Limb (tissue), 2 donors: Measurements from ENCODE around the gene SKIDA1.

Source experiments
- DNase-seq, 2 donors: peaks; one replicate each; pipeline ENCODE4 v3.0.0-alpha.2; 2016; ENCODE audit errors: extremely low spot score in 2 of 2

Gene SKIDA1

DNA sequence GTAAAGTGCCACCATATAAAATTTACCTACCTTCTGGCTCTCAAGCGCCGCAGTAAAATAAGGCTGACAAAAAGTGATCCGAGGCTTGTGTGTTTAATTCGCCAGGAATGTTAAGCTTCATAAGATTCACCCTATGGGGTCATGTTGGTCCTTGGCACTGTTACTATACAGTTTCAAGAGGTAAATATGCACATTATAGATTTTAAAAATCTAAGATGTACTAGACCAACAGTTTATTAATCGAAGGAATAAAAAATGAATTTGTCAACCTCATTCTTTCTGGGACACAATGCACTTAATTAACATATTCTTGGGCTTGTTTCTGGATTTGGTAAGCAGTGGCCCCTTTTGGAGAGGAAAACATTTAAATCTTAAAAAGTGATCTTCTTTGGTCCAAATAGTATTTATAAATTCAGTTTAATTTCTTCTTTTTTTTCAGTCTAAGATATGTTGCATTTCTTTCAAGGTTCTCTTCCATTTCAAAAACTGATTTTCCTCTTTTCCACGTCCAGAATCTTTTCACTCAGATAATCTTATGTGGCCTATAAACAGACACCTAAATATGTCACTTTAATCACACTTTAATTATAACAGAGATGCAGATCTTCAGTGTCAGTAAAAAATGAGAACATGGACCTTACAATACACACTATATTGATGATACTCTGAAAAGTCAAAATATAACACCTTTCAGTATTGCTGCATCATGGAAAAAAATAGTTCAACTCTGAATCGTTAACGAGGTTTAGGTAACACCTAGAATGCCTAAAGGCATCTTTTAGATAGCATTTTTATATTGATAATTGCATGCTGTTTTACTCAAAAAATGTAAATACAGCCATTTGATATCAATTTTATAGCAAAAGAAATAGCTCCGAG, 3.8 kb upstream of the SKIDA1 start:
- peak; percentile 10 to 43 for DNase-seq

DNA sequence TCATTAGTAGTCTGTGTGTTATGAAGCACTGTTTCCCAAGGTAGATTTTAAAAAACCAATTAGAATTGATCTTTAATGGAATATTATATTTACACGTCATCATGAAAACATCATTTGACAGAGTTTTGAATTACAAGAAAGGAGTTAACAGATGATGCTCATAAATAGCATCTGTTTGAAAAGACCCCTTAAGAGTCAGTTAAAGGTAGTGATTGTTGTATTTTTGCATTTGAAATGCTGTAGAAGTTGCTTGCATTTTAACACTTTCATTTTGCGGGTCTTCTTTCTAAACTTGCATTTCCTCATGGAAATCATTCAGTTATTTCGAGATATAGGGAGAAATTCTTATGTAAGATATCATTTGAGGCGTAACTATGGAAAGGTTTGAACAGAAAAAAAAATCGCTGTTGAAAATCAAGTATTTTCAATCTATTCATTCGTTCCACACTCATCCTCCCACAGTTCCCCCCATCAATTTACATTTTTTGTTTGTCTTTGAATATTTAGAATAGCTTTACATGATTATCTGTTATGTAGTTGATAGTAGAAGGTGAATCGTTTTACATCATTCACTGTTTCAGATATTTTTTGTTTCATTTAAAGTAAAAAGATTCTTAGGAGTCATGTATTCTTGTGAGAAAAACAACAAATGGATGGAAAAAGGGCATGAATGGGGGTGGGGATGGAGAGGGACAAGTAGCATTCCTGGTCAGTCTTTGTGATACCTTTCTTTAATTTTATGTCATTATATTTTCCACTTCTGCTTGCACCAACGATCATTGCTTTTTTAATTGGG, 3.0 kb upstream of the SKIDA1 start:
- peak in 1 of 2 donors; percentile 27 for DNase-seq

- DNase-seq, result peak in 1 of 2 donors; percentile 51
Measured at GRCh38 chr10:21527598-21528235, 2.2 kb upstream of the SKIDA1 start.

GRCh38 chr10:21526860-21527597, 1.5 kb upstream of the SKIDA1 start:
- DNase-seq, result peak; percentile 63 to 84

DNA sequence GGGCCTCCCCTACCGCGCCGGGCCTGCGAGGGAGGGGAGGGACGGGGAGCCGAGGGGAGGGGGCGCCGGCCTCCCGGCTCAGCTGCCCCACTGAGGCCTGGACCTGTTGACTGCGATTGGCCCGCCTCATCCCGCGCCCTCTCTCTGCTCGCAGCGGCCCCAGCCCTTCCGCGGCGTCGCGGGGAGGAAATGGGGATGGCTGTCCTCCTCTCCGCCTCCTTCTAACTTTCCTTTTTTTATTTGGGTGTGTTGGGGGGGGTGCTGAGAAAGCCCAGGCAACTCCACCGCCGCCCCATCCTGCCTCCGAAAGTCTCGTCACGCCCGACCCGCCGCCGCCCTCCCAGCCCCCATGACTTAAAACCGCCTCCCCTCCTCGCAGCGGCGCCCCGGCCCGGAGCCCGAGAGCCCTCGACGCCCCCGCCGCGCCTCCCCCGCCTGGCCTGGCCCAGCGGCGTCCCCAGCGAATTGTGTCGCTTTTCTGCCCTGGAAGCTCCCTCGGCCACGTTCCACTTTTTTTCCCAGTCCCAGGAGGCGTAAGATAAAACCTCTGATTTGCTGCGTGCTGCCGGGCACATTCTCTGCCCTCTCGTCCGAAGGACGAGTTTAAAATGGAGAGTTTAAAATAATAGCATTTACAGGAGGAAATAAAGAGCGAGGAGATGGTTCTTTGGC, 842 bp upstream of the SKIDA1 start:
- DNase-seq, result peak; percentile 92

DNA sequence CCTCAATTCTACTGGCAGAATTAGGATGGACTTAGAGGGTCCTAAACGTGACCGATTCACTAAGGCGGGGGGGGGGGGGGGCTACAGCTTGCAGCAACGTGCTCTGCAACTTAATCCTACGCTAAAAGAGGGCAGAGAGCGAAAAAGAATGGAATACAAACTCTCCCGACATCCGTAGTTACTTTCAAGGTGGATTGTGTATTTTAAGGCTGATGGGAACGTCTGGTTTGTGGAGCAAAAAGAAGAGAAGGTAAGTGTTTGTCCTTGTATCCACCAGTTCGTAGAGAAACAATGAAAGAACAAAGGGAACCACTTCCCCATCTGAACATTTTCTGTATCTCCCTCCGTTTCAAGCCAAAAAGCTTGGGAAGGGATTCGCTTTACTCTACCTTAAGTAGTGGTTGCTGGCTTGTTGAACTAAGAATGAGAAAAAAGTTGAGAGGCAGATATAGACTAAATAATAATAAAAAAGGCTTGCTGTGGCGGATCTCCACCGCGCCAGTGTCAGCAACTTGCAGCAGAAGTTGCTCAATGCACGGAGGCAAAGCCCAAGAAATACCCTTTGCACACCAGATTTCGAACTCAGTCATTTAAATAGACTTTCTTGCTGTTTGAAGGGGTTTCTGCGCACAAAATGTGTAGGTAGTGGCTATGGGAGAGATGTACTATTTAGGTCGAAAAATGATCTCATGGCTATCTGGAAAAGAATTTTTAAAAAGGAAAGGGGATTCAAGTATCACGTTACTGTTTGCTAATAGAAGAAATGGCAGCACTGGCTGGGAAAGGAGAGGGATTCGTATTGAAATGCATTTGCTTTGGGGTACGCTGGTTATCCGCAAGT, 736 bp downstream of the SKIDA1 start:
- DNase-seq, result peak; percentile 49 to 57

DNA sequence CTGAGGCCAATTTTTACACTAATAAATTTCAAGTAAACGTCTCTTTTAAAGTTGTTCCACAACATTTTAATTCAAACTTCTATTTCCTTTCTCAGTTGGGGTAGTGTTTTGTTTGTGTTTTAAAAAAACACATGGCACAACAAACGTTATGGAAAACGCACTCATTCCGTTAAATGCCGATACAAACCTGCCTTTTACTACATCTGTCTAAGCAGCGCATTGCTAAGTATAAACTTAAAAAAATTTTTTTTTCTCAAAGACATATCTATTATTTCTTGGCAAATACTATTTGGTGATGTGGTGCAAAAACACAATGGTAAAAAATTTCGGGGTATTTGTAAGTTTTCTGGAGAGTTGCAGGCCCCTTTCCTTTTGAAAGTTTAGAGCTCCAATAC, 1.4 kb downstream of the SKIDA1 start:
- DNase-seq, result no peak

GRCh38 chr10:21523557-21524008, 1.9 kb downstream of the SKIDA1 start:
- DNase-seq, result peak; percentile 58 to 67

DNA sequence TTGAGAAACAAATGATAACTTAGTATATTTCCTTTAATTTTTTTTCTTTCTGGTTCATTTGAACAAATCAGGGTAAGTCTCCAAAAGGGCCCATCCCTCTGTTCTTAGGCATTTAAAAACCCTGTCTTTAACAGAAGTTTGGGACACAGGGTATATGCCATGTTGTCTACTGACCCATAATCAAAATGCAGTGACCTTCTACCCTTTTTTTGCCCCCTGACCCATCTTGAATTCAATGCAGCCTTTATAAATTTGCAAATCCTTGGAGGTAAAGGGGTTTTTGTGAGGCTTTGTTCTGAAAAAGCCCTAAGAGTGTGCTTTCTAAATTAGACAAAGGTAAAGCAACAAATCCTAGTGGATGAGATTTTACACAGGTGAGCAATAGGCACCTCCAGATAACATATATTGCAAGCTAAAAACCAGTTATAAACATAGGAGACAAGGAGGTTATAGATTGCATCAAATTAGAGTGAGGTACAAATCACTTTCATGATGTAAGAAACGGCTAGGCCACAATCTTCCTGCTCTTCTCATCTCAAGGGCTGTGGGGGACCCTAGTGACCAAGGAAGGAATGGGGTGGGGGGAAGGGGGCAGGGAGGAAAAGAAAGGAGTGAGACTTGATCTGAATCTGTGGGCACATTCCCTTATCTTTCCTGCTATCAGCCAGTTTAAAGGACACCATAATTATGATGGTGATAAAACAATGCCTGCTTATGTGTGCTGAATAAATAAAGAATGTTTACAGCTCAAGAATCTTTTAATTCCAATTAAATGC, 2.7 kb downstream of the SKIDA1 start:
- peak; percentile 5 to 41 for DNase-seq

GRCh38 chr10:21521751-21522533, 3.5 kb downstream of the SKIDA1 start:
- DNase-seq, result peak in 1 of 2 donors; percentile 5

- DNase-seq, result peak; percentile 5 to 53
Measured at GRCh38 chr10:21520949-21521348, 4.5 kb downstream of the SKIDA1 start.

DNA sequence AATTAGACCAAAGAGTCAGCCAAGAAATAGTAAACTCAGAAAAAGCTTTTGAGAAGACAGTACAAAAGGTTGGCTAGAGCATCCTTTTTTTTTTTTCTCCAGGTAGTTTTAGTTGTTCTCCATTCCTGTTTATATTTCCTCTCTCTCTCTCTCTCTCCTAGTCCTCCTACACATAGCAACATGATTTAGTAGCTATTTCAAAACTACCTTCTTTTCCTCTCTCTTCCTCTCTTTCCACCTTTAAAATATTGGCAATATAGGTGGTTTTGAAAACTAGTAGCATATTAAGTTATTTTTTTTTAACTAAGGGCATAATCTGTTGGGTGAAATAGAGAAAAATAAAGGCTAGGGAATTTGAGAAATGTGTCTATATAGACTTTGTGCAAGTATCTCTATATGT, 5.0 kb downstream of the SKIDA1 start:
- no peak for DNase-seq

DNA sequence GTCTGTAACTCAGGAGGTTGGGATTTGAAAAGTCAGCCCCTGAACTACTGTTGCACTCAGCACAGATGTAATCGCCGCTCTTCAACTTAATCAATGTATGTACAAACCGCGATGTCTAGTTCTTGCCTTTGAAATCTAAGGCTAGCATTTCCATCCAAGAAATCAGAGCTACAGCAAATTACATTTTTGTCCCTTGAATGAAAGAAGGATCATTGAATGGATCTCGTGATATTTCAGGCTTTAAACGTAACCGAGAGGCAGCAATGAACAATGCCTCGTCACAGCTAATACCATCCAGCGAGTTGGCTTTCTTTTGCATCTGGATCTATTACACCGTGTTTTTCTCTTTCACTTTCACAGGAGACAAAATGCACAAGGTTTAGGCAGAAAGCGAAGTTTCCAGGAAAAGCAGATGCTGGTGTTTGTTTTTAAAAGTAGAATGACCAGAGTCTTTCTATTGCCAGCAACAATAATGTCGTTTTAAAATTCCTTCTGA, 5.5 kb downstream of the SKIDA1 start:
- DNase-seq, result peak; percentile 41 to 58

- DNase-seq, result no peak
Measured at GRCh38 chr10:21519397-21519933, 6.0 kb downstream of the SKIDA1 start.

DNA sequence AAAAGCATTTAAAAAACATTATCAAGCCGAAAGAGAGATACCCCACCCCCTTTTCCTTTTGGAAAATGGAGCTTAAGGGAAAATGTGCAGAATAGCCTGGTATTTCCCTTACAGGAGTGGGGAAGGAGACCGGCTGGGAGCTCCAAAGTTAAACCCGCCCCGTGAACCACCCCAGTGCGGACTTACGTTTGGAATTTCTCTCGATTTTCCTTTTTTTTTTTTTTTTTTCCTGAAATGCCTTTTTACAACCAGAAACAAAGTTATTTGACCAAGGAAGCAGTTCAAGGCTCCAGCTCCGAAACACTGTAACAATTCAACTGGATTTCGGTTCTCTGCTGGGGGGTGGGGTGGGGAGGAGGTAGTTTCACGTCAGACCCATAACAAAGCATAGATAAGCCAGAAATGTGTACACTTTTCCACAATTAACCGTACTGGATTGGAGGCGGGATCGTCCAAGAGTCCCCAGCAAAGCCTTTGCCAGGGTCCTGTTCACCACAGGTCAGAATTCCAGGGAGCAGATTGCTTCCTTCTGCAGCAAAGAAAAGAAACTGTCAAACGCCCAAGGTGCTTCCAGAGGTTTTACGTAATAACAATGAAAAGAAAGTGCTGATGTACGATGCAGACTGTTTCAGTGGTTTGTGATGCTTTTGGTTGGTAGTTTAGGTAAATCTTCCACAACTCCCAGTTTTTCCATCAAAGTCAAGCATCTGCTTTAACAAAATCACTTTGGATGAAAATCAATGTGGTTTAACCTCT, 6.7 kb downstream of the SKIDA1 start:
- peak; percentile 32 to 67 for DNase-seq

DNA sequence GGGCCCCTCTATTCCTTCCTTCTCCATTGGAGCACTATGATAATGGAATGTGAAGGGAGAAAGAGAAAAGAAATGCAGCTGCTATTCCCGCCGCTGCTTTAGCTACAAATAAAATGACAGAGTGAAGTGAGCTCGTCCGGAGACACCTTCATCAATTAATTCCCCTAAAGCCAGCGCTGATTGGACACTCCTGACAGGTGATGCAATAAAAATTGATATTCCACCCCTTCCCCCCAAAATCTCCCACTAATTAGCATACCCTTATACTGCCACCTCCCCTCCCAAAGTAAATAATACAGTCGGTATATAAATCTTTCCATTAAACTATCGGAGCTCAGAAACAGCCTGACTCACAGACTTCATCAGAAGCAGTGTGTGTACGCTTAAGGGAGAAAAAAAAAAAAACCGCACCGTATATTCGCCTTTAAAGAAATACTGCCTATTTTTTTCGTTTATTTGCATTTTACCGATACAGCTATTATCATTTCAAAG, 7.3 kb downstream of the SKIDA1 start:
- peak; percentile 57 to 73 for DNase-seq
